ENCODE results near the gene PDZD2.
"Not testable (repeated sequence)": the region's sequence is repeated elsewhere in the genome, so short reads cannot be mapped to it uniquely, and the experiment has no call there.

PDZD2 gene

DNA sequence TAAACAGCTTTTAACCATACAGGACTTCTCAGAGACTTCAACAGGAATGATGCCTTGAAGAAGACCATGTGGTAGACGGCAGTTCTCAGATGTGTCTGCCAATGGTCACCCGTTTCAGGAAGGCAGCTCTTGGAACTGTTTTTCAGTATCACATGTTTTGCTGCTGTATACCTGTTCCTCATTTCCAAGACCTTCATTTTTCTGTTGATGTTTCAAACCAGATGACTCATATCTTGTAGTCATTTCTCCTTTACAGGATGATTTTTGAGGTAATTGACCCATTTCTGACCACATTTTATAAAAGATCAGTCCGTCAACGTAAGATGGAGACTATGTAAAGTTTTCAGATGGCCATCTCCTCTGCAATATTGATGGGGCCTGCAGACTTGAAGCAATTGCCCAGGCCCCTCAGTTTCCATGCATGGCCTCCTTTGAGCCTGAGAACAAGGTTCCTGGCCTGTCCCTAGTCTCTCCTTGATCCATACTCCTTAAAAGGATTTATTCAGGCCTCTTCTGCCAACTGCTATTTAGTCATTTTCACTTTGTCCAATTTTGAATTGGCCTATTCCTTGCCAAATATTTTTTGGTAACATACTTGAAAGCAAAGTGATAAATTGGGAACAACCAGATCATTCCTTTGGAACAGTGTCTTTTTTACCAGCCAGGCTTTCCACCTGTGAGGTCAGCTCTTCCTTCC is 128.6 kb downstream of the PDZD2 start:
- H3K4me3 ChIP-seq (ENCODE audit: low read depth, low read length) = no peak overlapping the region
- TF ChIP-seq, protein P1, sequence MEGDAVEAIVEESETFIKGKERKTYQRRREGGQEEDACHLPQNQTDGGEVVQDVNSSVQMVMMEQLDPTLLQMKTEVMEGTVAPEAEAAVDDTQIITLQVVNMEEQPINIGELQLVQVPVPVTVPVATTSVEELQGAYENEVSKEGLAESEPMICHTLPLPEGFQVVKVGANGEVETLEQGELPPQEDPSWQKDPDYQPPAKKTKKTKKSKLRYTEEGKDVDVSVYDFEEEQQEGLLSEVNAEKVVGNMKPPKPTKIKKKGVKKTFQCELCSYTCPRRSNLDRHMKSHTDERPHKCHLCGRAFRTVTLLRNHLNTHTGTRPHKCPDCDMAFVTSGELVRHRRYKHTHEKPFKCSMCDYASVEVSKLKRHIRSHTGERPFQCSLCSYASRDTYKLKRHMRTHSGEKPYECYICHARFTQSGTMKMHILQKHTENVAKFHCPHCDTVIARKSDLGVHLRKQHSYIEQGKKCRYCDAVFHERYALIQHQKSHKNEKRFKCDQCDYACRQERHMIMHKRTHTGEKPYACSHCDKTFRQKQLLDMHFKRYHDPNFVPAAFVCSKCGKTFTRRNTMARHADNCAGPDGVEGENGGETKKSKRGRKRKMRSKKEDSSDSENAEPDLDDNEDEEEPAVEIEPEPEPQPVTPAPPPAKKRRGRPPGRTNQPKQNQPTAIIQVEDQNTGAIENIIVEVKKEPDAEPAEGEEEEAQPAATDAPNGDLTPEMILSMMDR (IDR thresholded peaks at IDR 0.05; ENCODE audit: low read depth, low read length) = no peak

DNA sequence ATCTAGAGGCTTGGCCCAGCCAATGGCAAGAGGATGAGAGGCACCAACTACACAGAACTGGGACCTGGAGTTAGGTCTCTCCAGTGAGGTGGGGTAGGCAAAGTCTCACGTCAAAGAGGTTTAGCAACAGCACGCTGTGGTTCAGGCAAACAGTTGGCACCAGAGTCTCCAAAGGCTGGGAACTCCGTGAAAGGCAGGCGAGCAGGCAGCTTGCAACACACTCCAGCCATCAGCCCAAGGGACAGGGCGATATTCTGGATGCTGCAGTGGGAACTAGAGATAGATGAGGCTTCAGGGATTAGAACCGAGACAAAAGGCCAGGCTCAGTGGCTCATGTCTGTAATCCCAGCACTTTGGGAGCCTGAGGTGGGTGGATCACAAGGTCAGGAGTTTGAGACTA is 129.1 kb downstream of the PDZD2 start:
- no peak overlapping the region for H3K4me3 ChIP-seq (ENCODE audit: low read depth, low read length)
- TF ChIP-seq, protein P1 (IDR thresholded peaks at IDR 0.05; ENCODE audit: low read depth, low read length) = no peak

DNA sequence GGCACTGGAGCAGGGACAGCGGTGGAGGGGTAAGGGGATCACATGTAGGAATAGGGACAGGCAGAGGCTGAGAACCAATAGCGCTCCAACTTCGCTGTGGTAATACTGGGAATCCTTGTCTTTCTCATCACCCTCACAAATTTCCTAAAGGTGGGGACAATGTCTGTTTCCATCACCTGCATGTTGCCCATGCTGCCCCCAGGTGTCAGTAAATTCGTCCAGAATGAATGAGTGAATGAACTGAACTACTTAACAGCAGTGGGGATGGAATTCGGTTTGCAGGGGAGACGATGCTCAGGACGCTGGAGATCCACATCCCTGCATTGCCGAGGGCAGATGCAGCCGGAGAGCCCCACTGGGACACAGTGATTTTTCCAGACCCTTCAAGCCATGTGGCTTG is 129.9 kb downstream of the PDZD2 start:
- no peak overlapping the region for H3K4me3 ChIP-seq (ENCODE audit: low read depth, low read length)
- TF ChIP-seq, protein P1 (IDR thresholded peaks at IDR 0.05; ENCODE audit: low read depth, low read length) = no peak

DNA sequence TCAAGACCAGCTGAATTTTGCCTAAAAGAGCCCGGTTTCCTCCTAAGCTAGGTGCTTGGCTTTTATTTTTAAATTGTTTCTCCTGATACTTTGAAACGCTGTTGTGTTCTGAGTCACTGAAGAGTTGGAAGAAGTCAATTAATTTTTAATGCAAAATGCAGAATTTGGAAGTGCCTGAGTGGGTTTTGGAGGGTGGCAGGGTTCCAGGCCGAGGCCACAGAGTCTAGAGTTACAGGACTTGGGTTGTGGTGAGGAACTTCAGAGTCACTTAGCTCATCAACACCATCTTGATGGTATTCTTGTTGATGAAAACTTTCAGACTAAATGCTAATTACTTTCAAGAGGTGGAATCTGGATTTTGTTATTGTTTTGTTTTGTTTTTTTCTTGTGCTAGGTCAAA is 130.6 kb downstream of the PDZD2 start:
- H3K4me3 ChIP-seq (ENCODE audit: low read depth, low read length) = no peak overlapping the region
- TF ChIP-seq, protein P1 (IDR thresholded peaks at IDR 0.05; ENCODE audit: low read depth, low read length) = no peak

DNA sequence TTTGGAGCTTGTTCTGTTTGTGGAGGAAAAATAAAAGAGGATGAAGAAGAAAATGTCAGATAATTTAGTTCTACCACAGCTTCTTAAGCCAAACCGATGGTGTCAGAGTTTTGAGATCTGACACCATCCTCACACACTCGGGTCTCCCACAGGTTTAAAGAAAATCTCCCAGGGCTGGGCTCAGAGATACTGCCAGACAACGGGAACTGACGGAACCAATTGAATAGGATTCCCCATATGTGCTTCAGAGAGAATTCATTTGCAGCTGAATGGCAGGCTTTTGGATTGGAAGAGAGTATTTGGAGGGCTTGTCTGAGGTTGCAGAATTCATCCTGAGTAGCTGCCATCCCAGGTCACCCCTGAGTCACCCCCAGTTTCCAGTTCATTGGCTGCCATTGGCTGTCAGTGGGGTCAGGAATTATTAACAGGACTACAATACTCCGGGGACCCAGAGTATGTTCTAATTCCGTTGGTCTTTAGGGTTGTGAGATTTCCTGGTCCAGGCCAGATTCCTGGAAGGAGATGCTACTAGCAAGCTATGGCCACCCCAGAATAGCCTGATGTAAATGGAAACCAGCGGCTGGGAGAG is 131.3 kb downstream of the PDZD2 start:
- TF ChIP-seq, protein P1 (IDR thresholded peaks at IDR 0.05; ENCODE audit: low read depth, low read length) = no peak
- no peak overlapping the region for H3K4me3 ChIP-seq (ENCODE audit: low read depth, low read length)

- no peak overlapping the region for H3K4me3 ChIP-seq (ENCODE audit: low read depth, low read length)
- TF ChIP-seq, protein P1 (IDR thresholded peaks at IDR 0.05; ENCODE audit: low read depth, low read length) = no peak
Observed at GRCh38 chr5:31770998-31771397, 132.1 kb downstream of the PDZD2 start.

DNA sequence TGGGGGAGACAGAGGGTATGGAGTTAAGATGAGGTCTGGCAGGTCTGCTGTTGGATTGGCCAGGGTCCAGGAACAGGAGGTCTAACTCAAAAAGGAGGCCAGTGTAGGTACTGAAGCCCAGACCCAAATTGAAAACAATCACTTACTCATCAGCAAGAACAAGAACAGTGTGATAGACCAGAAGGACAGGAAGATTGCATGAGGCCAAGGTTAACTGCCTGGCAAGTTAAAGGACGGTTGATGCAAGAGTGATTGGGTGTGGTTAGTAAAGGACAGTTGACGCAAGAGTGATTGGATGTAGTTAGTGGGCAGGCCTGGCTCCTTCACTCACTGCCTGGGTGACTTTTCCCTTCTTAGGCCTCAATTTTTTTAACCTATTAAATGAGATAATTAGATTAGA is 132.6 kb downstream of the PDZD2 start:
- TF ChIP-seq, protein P1 (IDR thresholded peaks at IDR 0.05; ENCODE audit: low read depth, low read length) = no peak
- no peak overlapping the region for H3K4me3 ChIP-seq (ENCODE audit: low read depth, low read length)

- H3K4me3 ChIP-seq (ENCODE audit: low read depth, low read length) = not testable (repeated sequence)
Observed at GRCh38 chr5:31776294-31776693, 137.4 kb downstream of the PDZD2 start.

Measured in WI38 (cell line).